ENCODE results near the gene EP300. TPM values are rescaled to one million over a fixed set of nuclear protein-coding genes. Genes with fewer than 3 reads are reported as not detected.

The EP300 gene

DNA sequence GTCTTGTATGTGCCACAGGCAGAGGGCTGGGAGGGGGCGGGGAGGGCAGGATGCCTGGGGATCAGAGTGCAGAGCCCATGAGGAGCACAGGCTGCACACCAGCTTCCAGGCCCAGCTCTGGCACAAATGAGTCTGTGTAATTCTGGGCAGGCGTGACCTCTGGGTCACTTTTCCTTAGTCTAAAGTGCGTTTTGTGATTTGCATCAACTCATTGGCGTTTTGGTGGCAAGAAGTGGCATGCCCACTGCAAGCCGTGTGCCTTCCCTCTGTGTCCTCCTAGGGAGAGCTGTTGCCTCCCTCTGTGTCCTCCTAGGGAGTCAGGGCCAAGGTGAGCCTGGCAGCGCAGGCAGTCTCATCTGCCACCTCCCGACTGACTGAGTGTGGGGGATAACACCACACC is 131.1 kb downstream of the EP300 start:
- DNase-seq (ENCODE audit: low spot score): no peak
- peaks cover 48 to 91% of the 10 kb centered on the region in 2 donors for H3K36me3 ChIP-seq (replicated peaks in 1 of 2; ENCODE audit: control insufficient read depth in 2 of 2, insufficient read depth in 2 of 2, low read length in 2 of 2)
- H3K14ac ChIP-seq (ENCODE audit: low read length): peak overlapping the region; percentile 97
- peaks cover 0 to 3% of the 10 kb centered on the region in 2 donors for H3K9me3 ChIP-seq (replicated peaks in 1 of 2; ENCODE audit: control insufficient read depth in 2 of 2, insufficient read depth in 1 of 2, low read depth in 1 of 2, low read length in 2 of 2)
- H2BK5ac ChIP-seq (ENCODE audit: low read length): no peak overlapping the region
- peak overlapping the region; percentile 17 for H3K23ac ChIP-seq (ENCODE audit: low read depth, low read length, poor library complexity)
- H3K4me2 ChIP-seq (ENCODE audit: insufficient read depth, low read length, poor library complexity, severe bottlenecking): no peak overlapping the region
- no peaks in the 10 kb centered on the region for H3K27me3 ChIP-seq (ENCODE audit: control insufficient read depth in 3 of 3, insufficient read depth in 3 of 3, low read depth in 1 of 3, low read length in 3 of 3)
- no peak overlapping the region for H3K18ac ChIP-seq (ENCODE audit: low read length)
- no peak overlapping the region for H3K4ac ChIP-seq (ENCODE audit: low read length)
- no peaks in the 10 kb centered on the region for H3K4me1 ChIP-seq (ENCODE audit: control insufficient read depth in 2 of 2, insufficient read depth in 1 of 2, low read depth in 1 of 2, low read length in 2 of 2)
- no CpG with 5 or more reads among the region's 7 CpGs for WGBS, 2 donors (ENCODE audit: extremely low coverage in 2 of 2, insufficient read length in 2 of 2, insufficient replicate concordance in 1 of 2)
- no peak overlapping the region for H3K27ac ChIP-seq (replicated peaks; ENCODE audit: low read length)
- no peak overlapping the region for H2AFZ ChIP-seq (ENCODE audit: low read length)
- no peak overlapping the region for H3K9ac ChIP-seq (ENCODE audit: low read depth, low read length, poor library complexity)
- no peak overlapping the region for H2BK12ac ChIP-seq (ENCODE audit: low read length)
- no peak overlapping the region for H4K91ac ChIP-seq (ENCODE audit: low read depth, low read length, poor library complexity)
- H3K79me1 ChIP-seq (ENCODE audit: low read depth, low read length): peaks cover 3% of the 10 kb centered on the region
- H2BK120ac ChIP-seq (ENCODE audit: low read depth, low read length): no peak overlapping the region
- H2AK5ac ChIP-seq (ENCODE audit: low read depth, low read length): no peak overlapping the region
- H2BK15ac ChIP-seq (ENCODE audit: low read length): no peak overlapping the region
- no peak overlapping the region for H3K4me3 ChIP-seq (ENCODE audit: low read length in 2 of 2)
- H4K8ac ChIP-seq (ENCODE audit: low read depth, low read length): peak overlapping the region; percentile 17

GRCh38 chr22:41226723-41227655 is 134.6 kb downstream of the EP300 start:
- H3K4ac ChIP-seq (ENCODE audit: low read length): no peak overlapping the region
- H4K8ac ChIP-seq (ENCODE audit: low read depth, low read length): peak overlapping the region; percentile 65
- no peak overlapping the region for H3K14ac ChIP-seq (ENCODE audit: low read length)
- no peak for DNase-seq (ENCODE audit: low spot score)
- peak overlapping the region; percentile 24 for H2BK5ac ChIP-seq (ENCODE audit: low read length)
- no peak overlapping the region for H2AK5ac ChIP-seq (ENCODE audit: low read depth, low read length)
- peaks cover 0 to 3% of the 10 kb centered on the region in 2 donors for H3K9me3 ChIP-seq (replicated peaks in 1 of 2; ENCODE audit: control insufficient read depth in 2 of 2, insufficient read depth in 1 of 2, low read depth in 1 of 2, low read length in 2 of 2)
- no peak overlapping the region for H2BK15ac ChIP-seq (ENCODE audit: low read length)
- no peak overlapping the region for H3K4me3 ChIP-seq (ENCODE audit: low read length in 2 of 2)
- H2AFZ ChIP-seq (ENCODE audit: low read length): no peak overlapping the region
- H3K27me3 ChIP-seq (ENCODE audit: control insufficient read depth in 3 of 3, insufficient read depth in 3 of 3, low read depth in 1 of 3, low read length in 3 of 3): no peaks in the 10 kb centered on the region
- no CpG with 5 or more reads among the region's 26 CpGs for WGBS, 2 donors (ENCODE audit: extremely low coverage in 2 of 2, insufficient read length in 2 of 2, insufficient replicate concordance in 1 of 2)
- H3K18ac ChIP-seq (ENCODE audit: low read length): no peak overlapping the region
- peaks cover 3% of the 10 kb centered on the region for H3K79me1 ChIP-seq (ENCODE audit: low read depth, low read length)
- H3K36me3 ChIP-seq (replicated peaks in 1 of 2; ENCODE audit: control insufficient read depth in 2 of 2, insufficient read depth in 2 of 2, low read length in 2 of 2): peaks cover 42 to 89% of the 10 kb centered on the region in 2 donors
- H2BK120ac ChIP-seq (ENCODE audit: low read depth, low read length): no peak overlapping the region
- no peak overlapping the region for H3K9ac ChIP-seq (ENCODE audit: low read depth, low read length, poor library complexity)
- H2BK12ac ChIP-seq (ENCODE audit: low read length): no peak overlapping the region
- no peak overlapping the region for H3K27ac ChIP-seq (replicated peaks; ENCODE audit: low read length)
- H3K23ac ChIP-seq (ENCODE audit: low read depth, low read length, poor library complexity): peak overlapping the region; percentile 73
- H3K4me2 ChIP-seq (ENCODE audit: insufficient read depth, low read length, poor library complexity, severe bottlenecking): no peak overlapping the region
- H3K4me1 ChIP-seq (ENCODE audit: control insufficient read depth in 2 of 2, insufficient read depth in 1 of 2, low read depth in 1 of 2, low read length in 2 of 2): no peaks in the 10 kb centered on the region
- H4K91ac ChIP-seq (ENCODE audit: low read depth, low read length, poor library complexity): no peak overlapping the region

DNA sequence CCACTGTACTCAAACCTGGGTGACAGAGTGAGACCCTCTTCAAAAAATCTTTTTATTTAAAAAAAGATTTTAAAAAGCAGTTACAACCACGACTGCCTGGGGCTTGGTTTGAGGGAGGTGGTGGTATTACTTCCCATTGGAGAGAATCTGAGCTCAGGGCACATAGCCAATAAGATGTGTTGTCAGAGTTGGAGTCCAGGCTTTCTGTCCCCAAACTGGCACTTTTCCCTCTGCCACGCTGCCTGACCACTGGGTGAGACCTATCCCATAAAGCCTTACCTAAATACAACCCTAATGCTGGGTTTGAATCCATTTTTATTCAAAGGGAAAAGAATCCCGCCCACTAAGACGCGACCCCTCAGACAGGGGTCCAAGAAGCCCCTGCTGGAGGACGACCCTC is 136.8 kb downstream of the EP300 start:
- Histone ChIP-seq H3K23ac (ENCODE audit: low read depth, low read length, poor library complexity) (no peak overlapping the region), H3K4me1 (ENCODE audit: control insufficient read depth in 2 of 2, insufficient read depth in 1 of 2, low read depth in 1 of 2, low read length in 2 of 2) (no peaks in the 10 kb centered on the region), H3K9ac (ENCODE audit: low read depth, low read length, poor library complexity) (no peak overlapping the region), H4K8ac (ENCODE audit: low read depth, low read length) (no peak overlapping the region), H3K4me3 (ENCODE audit: low read length in 2 of 2) (no peak overlapping the region), H2AFZ (ENCODE audit: low read length) (no peak overlapping the region), H2BK15ac (ENCODE audit: low read length) (no peak overlapping the region), H4K91ac (ENCODE audit: low read depth, low read length, poor library complexity) (no peak overlapping the region), H3K18ac (ENCODE audit: low read length) (no peak overlapping the region), H3K9me3 (replicated peaks in 1 of 2; ENCODE audit: control insufficient read depth in 2 of 2, insufficient read depth in 1 of 2, low read depth in 1 of 2, low read length in 2 of 2) (peaks cover 0 to 1% of the 10 kb centered on the region in 2 donors), H3K27ac (replicated peaks; ENCODE audit: low read length) (no peak overlapping the region), H3K36me3 (replicated peaks in 1 of 2; ENCODE audit: control insufficient read depth in 2 of 2, insufficient read depth in 2 of 2, low read length in 2 of 2) (peaks cover 33 to 67% of the 10 kb centered on the region in 2 donors), H2BK12ac (ENCODE audit: low read length) (no peak overlapping the region), H3K14ac (ENCODE audit: low read length) (no peak overlapping the region), H2BK5ac (ENCODE audit: low read length) (no peak overlapping the region), H2BK120ac (ENCODE audit: low read depth, low read length) (no peak overlapping the region), H3K27me3 (ENCODE audit: control insufficient read depth in 3 of 3, insufficient read depth in 3 of 3, low read depth in 1 of 3, low read length in 3 of 3) (no peaks in the 10 kb centered on the region), H2AK5ac (ENCODE audit: low read depth, low read length) (no peak overlapping the region), H3K4ac (ENCODE audit: low read length) (no peak overlapping the region), H3K4me2 (ENCODE audit: insufficient read depth, low read length, poor library complexity, severe bottlenecking) (no peak overlapping the region), H3K79me1 (ENCODE audit: low read depth, low read length) (peaks cover 3% of the 10 kb centered on the region)
- no CpG with 5 or more reads among the region's 6 CpGs for WGBS, 2 donors (ENCODE audit: extremely low coverage in 2 of 2, insufficient read length in 2 of 2, insufficient replicate concordance in 1 of 2)
- DNase-seq (ENCODE audit: low spot score): no peak

Small RNA genes lying within 50 kb of the gene (small RNA-seq; reads per million reads assigned to genes)
- not detected for gene RF00019 (ENCODE audit: insufficient read depth)
- gene RNU6-375P (ENCODE audit: insufficient read depth): not detected

All from neuronal stem cell (in vitro differentiated cells).